Omental fat pad (tissue), 4 donors: ENCODE results near the gene MCM7. TPM values are rescaled to one million over a fixed set of nuclear protein-coding genes. Genes with fewer than 3 reads are reported as not detected.

Experiments
- ATAC-seq: fragments of 150-250 bp; one replicate; pipeline ENCODE4 v1.9.1; 2016; ENCODE audit warnings: mild to moderate bottlenecking, moderate library complexity; ENCODE audit not compliant: low FRiP score
- DNase-seq: peaks from one replicate; pipeline ENCODE4 v3.0.0-alpha.2; 2019; ENCODE audit warnings: low spot score
- CTCF ChIP-seq, 3 donors: fragments of 450-650 bp; IDR thresholded peaks; one replicate each; pipeline ENCODE4 v1.5.1; 2016 to 2017; ENCODE audit warnings: antibody characterized with exemption in 3 of 3, mild to moderate bottlenecking in 3 of 3, moderate library complexity in 2 of 3
- small RNA-seq: library from RNA; depleted of rRNA; stranded (forward); fragments of <200 nt; gene quantifications from one replicate; pipeline ENCODE3, GENCODE V24; 2016
- total RNA-seq, 4 donors: library from RNA; depleted of rRNA; stranded (reverse); fragments of >200 nt; gene quantifications; one replicate each; pipeline ENCODE4 v1.1.0, GENCODE V29; 2016

The MCM7 gene
- total RNA-seq, 4 donors from 2014 or later = 17.6 to 42.7 (median 28.7) TPM

DNA sequence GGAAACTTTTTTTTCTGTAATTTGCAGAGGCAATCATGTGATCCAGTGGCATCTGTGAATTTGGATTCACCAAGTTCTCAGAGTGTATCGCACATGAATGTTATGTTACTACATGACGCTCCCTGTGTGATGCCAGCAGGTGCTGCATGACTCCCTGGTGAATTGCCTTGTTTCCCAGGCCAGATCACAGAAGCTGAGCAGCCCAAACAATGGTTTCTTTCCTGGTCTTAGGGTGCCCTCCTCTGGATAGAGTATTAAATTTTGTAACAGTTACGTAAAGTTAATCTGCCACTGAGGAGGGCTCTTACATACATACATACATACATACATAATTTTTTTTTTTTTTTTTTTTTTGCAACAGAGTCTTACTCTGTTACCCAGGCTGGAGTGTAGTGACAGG, 48.0 kb downstream of the MCM7 start:
- DNase-seq = no peak
- no peak for TF ChIP-seq CTCF (IDR thresholded peaks at IDR 0.05)
- peak; percentile 59 for ATAC-seq

DNA sequence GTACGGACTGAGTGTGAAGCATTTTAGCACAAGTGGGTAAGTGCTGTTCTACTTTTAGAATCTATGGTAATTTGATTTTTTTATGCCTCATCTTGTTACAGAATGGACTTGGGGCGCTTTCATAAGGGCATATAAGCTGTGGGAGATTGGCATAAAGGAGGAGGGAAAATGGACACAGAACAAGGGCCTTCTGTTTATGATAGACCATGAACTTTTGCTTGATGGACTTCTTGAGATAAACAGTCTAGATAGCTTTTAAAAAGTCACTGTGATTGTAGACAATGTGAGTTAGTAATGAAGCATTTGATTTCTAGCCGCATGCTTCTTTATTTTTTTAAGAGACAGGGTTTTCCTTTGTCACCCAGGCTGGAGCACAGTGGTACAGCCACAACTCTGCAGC, 49.6 kb downstream of the MCM7 start:
- TF ChIP-seq CTCF (IDR thresholded peaks at IDR 0.05) = no peak
- no peak for DNase-seq

DNA sequence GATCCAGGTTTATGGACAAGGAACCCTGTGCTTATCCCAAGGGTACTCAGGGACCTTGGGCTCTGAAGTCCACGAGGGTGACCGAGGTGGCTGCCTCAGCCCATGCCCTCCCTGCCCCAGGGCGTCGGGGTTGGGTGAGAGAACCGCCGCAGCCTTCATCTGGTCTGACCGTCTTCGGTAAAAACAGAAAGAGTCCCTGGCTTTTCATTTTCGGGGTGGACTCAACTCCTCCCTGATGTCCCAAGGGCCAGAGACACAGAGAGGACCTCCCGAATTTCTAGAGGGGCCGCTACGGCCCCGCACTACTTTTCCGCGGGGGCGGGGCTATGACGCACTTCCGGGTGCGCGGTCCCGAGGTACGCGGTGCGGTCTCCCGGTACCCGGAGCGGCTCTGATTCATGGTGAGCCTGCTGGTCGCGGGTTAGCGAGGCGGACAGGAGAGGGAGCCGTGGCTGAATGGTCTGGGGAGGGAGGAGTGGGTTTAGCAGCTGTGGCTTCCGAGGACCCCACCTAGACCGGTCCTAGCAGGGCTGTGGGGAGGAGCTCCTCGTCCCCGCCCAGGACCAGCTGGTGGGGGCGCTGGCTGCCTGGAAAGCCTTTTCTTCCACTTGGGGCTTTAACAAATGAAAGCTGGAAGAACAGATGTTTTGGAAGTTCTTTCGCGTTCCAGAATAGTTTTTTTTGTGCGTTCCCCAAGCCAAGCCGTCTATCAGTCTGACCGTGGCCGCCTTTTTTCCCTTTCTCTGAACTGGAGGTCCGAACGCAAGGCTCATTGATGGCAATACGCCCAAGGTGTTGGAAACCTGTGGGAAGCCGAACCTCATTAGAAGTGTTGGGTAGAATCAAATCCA, 51.5 kb downstream of the MCM7 start, which contains the start of gene ZSCAN21:
Gene ZSCAN21, plus strand, starts transcription at position 334 of the 851 bp plus-strand sequence. CDS start 7,233 bp downstream, outside the sequence.
- peak; percentile 98 for ATAC-seq
- DNase-seq = peak; percentile 76
- no peak for TF ChIP-seq CTCF (IDR thresholded peaks at IDR 0.05)

More for the DNA sequence above, 49.6 kb downstream of the MCM7 start:
- ATAC-seq = no peak

GRCh38 chr7:100048680-100049079, 52.5 kb downstream of the MCM7 start:
- ATAC-seq (no peak), DNase-seq (no peak)
- no peak for TF ChIP-seq CTCF (IDR thresholded peaks at IDR 0.05)

DNA sequence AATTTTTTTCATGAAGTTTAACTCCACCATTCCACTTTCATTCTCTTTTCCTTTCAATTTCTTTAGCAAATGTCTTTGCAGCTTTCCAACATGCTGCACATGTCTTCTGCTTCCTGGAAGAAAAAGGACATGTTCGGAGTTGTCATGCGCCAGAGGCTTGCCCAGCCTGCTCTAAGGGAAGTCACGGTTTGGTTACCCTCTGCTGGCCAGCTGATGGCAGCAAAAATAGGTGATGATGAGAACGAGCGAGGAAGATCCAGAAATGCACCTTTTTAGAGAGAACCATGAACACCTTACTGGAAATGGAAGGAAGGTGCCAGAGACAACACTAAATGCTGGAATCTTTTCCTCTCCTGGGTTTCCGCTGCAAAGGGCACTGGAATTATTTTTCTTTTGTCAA, 56.5 kb downstream of the MCM7 start:
- no peak for ATAC-seq
- DNase-seq = no peak
- TF ChIP-seq CTCF (IDR thresholded peaks at IDR 0.05) = no peak

Small RNA genes lying within 50 kb of the gene (small RNA-seq; reads per million reads assigned to genes)
- gene MIR106B (30.0 reads per million, percentile 94 among the genes with 10 or more reads in this experiment), gene MIR25 (492 reads per million, percentile 98 among the genes with 10 or more reads in this experiment), gene MIR93 (66.5 reads per million, percentile 96 among the genes with 10 or more reads in this experiment)

Other genes starting within 250 kb of the MCM7 start
- 1 to 10 TPM in 1 of 4 donors, under 1 TPM in 1, not detected in 2; 0.72 to 1.2 TPM for gene OR2AE1, start 224.4 kb downstream of the MCM7 start, total RNA-seq
- 10 to 100 TPM; 28.8 to 45.2 (median 35.1) TPM for gene TRIM4, start 181.9 kb downstream of the MCM7 start, total RNA-seq
- under 1 TPM in 2 of 4 donors, not detected in 2; 0.63 to 0.74 TPM for gene GJC3, start 171.8 kb downstream of the MCM7 start, total RNA-seq
- gene AZGP1, start 125.4 kb downstream of the MCM7 start, total RNA-seq = 100 to 1,000 TPM in 1 of 4 donors, 10 to 100 TPM in 3; 70.9 to 155 (median 92.1) TPM
- gene ZKSCAN1, start 85.8 kb downstream of the MCM7 start, total RNA-seq = 10 to 100 TPM; 21.5 to 34.5 (median 28.0) TPM
- 10 to 100 TPM; 11.4 to 14.7 (median 12.4) TPM for gene ZSCAN21, start 51.6 kb downstream of the MCM7 start, total RNA-seq
- 10 to 100 TPM; 14.5 to 25.4 (median 17.9) TPM for gene ZNF3, start 19.7 kb downstream of the MCM7 start, total RNA-seq
- 10 to 100 TPM; 41.6 to 69.0 (median 50.0) TPM for gene COPS6, start 12.4 kb downstream of the MCM7 start, total RNA-seq
- 10 to 100 TPM in 2 of 4 donors, 1 to 10 TPM in 2; 7.2 to 20.6 (median 9.8) TPM for gene AP4M1, start 246 bp upstream of the MCM7 start, total RNA-seq
- gene TAF6, start 18.0 kb upstream of the MCM7 start, total RNA-seq = 10 to 100 TPM; 21.0 to 37.5 (median 30.3) TPM
- gene CNPY4, start 18.2 kb upstream of the MCM7 start, total RNA-seq = 10 to 100 TPM in 2 of 4 donors, 1 to 10 TPM in 2; 5.8 to 18.6 (median 9.6) TPM
- gene MBLAC1, start 25.6 kb upstream of the MCM7 start, total RNA-seq = 1 to 10 TPM; 1.3 to 2.9 (median 1.7) TPM
- 100 to 1,000 TPM; 183 to 194 (median 184) TPM for gene LAMTOR4, start 47.5 kb upstream of the MCM7 start, total RNA-seq
- 10 to 100 TPM in 2 of 4 donors, 1 to 10 TPM in 2; 5.7 to 13.2 (median 10.6) TPM for gene TRAPPC14, start 57.3 kb upstream of the MCM7 start, total RNA-seq
- 1 to 10 TPM in 2 of 4 donors, under 1 TPM in 2; 0.75 to 2.2 (median 1.1) TPM for gene GAL3ST4, start 67.2 kb upstream of the MCM7 start, total RNA-seq
- gene GPC2, start 76.0 kb upstream of the MCM7 start, total RNA-seq = under 1 TPM in 1 of 4 donors, not detected in 3; 0.48 TPM
- gene STAG3, start 76.5 kb upstream of the MCM7 start, total RNA-seq = 1 to 10 TPM in 1 of 4 donors, under 1 TPM in 3; 0.28 to 1.7 (median 0.85) TPM
- gene PVRIG, start 118.6 kb upstream of the MCM7 start, total RNA-seq = 1 to 10 TPM in 2 of 4 donors, under 1 TPM in 1, not detected in 1; 0.74 to 2.2 (median 1.1) TPM
- not detected for gene SPDYE3, start 206.3 kb upstream of the MCM7 start, total RNA-seq